Upper lobe of left lung (tissue), 6 donors: ENCODE results near the gene CT45A3. TPM values are rescaled to one million over a fixed set of nuclear protein-coding genes. Genes with fewer than 3 reads are reported as not detected.
"Not testable (repeated sequence)": the region's sequence is repeated elsewhere in the genome, so short reads cannot be mapped to it uniquely, and the experiment has no call there.

Source experiments
- ATAC-seq, 2 donors: fragments of 200-7000 bp; cut with Tn5 transposase; one replicate each; pipeline ENCODE4 v1.9.1; 2022; ENCODE audit warnings: mild to moderate bottlenecking in 2 of 2, moderate library complexity in 2 of 2; ENCODE audit not compliant: low FRiP score in 2 of 2
- DNase-seq, 2 donors: peaks; one replicate each; pipeline ENCODE4 v3.0.0-alpha.2; 2019 to 2020
- H3K27ac ChIP-seq, 4 donors: fragments of 200-600 bp; sonication (generic); one replicate each; pipeline ENCODE4 v1.5.1; 2016 to 2019
- H3K27me3 ChIP-seq, 4 donors: fragments of 200-600 bp; sonication (generic); one replicate each; pipeline ENCODE4 v1.5.1; 2017 to 2019
- H3K36me3 ChIP-seq, 4 donors: fragments of 200-600 bp; sonication (generic); one replicate each; pipeline ENCODE4 v1.5.1; 2016 to 2019
- H3K4me1 ChIP-seq, 4 donors: fragments of 200-600 bp; sonication (generic); one replicate each; pipeline ENCODE4 v1.5.1; 2018 to 2019
- H3K4me3 ChIP-seq, 4 donors: fragments of 200-600 bp; sonication (generic); one replicate each; pipeline ENCODE4 v1.5.1; 2017 to 2019; ENCODE audit warnings: mild to moderate bottlenecking in 2 of 4, moderate library complexity in 1 of 4
- H3K9me3 ChIP-seq, 4 donors: fragments of 200-600 bp; sonication (generic); one replicate each; pipeline ENCODE4 v1.5.1; 2018 to 2019
- EP300 ChIP-seq, 4 donors: sonication (generic); formaldehyde crosslinking; IDR thresholded peaks; one replicate each; pipeline ENCODE4 v1.5.1; 2017; ENCODE audit warnings: antibody characterized with exemption in 4 of 4, control low read depth in 2 of 4
- POLR2A ChIP-seq, 4 donors: fragments of 450-650 bp; IDR thresholded peaks; one replicate each; pipeline ENCODE4 v1.5.1; 2016 to 2017; ENCODE audit warnings: antibody characterized with exemption in 4 of 4, mild to moderate bottlenecking in 2 of 4
- POLR2AphosphoS5 ChIP-seq, 2 donors: sonication (generic); formaldehyde crosslinking; IDR thresholded peaks; one replicate each; pipeline ENCODE4 v1.5.1; 2017; ENCODE audit warnings: antibody characterized with exemption in 2 of 2
- WGBS, 2 donors: methylation state at CpG; one replicate each; pipeline ENCODE4 v1.1.5; 2017 to 2018; 5-methylcytosine and 5-hydroxymethylcytosine counted together
- total RNA-seq, 6 donors: library from RNA; depleted of rRNA in 4 of 6; stranded (reverse); fragments of >200 nt in 4 of 6; gene quantifications; one replicate each; pipeline versions ENCODE4 v1.1.0 to v1.2.1, GENCODE V29; 2016 to 2021
- TF ChIP-seq, protein P1 (sequence below), 6 experiments: fragments of 450-650 bp in 4 of 6; fragments of 200-600 bp in 2 of 6; sonication (generic) in 2 of 6; IDR thresholded peaks; one replicate each; pipeline ENCODE4 v1.5.1; 2016 to 2019; ENCODE audit warnings: antibody characterized with exemption in 6 of 6
- donor health status: DM: no; HTN: no; CAD: no; lungs with moderate emphysema.
- donor health status: DM: no; HTN: yes; CAD: no; lungs with severe emphysema.

The CT45A3 gene, protein sequence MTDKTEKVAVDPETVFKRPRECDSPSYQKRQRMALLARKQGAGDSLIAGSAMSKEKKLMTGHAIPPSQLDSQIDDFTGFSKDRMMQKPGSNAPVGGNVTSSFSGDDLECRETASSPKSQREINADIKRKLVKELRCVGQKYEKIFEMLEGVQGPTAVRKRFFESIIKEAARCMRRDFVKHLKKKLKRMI
- total RNA-seq, result not detected

DNA sequence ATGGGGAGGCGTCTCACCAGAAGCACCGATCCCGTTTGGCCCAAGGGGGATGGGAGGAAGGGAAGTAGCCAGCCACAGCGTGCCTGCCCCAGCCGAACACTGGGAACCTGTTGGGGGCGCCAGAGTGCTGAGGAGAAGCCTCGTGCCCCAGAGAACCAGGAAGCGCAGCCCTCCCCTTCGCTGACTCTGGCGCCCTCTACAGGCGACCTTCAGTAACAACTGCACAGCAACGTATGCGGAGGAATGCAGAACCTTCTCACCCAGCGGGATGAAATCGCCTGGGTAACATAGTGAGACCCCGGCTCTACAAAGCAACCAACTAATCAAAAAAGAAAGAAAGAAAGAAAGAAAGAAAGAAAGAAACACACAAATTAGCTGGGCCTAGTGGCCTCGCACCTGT, at the start of gene CT45A3:
Gene CT45A3 (minus strand): TSS at position 101 of the 400 bp plus-strand sequence. CDS start 3,747 bp downstream, outside the sequence.
- no CpG with 5 or more reads among the region's 17 CpGs for WGBS, 2 donors
- H3K4me3 ChIP-seq, ATAC-seq, H3K9me3 ChIP-seq, DNase-seq, H3K27ac ChIP-seq, H3K4me1 ChIP-seq, H3K27me3 ChIP-seq, H3K36me3 ChIP-seq: not testable (repeated sequence)

DNA sequence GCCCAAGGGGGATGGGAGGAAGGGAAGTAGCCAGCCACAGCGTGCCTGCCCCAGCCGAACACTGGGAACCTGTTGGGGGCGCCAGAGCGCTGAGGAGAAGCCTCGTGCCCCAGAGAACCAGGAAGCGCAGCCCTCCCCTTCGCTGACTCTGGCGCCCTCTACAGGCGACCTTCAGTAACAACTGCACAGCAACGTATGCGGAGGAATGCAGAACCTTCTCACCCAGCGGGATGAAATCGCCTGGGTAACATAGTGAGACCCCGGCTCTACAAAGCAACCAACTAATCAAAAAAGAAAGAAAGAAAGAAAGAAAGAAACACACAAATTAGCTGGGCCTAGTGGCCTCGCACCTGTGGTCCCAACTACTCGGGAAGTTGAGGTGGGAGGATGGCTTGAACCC, 34.7 kb upstream of the CT45A3 start, which contains the start of gene CT45A6:
Gene CT45A6 (minus strand): TSS at position 101 of the 400 bp plus-strand sequence. CDS start 3,794 bp downstream, outside the sequence.
- not testable (repeated sequence) for H3K36me3 ChIP-seq, DNase-seq, H3K27me3 ChIP-seq, H3K9me3 ChIP-seq, ATAC-seq, H3K4me1 ChIP-seq, H3K27ac ChIP-seq, H3K4me3 ChIP-seq
- no CpG with 5 or more reads among the region's 16 CpGs for WGBS, 2 donors

DNA sequence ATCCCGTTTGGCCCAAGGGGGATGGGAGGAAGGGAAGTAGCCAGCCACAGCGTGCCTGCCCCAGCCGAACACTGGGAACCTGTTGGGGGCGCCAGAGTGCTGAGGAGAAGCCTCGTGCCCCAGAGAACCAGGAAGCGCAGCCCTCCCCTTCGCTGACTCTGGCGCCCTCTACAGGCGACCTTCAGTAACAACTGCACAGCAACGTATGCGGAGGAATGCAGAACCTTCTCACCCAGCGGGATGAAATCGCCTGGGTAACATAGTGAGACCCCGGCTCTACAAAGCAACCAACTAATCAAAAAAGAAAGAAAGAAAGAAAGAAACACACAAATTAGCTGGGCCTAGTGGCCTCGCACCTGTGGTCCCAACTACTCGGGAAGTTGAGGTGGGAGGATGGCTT, 17.4 kb upstream of the CT45A3 start, which contains the start of gene CT45A5:
Gene CT45A5 (minus strand): TSS at position 101 of the 400 bp plus-strand sequence. CDS start 3,774 bp downstream, outside the sequence.
- H3K9me3 ChIP-seq, H3K36me3 ChIP-seq, H3K4me3 ChIP-seq, DNase-seq, ATAC-seq, H3K27me3 ChIP-seq, H3K4me1 ChIP-seq, H3K27ac ChIP-seq: not testable (repeated sequence)
- no CpG with 5 or more reads among the region's 16 CpGs for WGBS, 2 donors

DNA sequence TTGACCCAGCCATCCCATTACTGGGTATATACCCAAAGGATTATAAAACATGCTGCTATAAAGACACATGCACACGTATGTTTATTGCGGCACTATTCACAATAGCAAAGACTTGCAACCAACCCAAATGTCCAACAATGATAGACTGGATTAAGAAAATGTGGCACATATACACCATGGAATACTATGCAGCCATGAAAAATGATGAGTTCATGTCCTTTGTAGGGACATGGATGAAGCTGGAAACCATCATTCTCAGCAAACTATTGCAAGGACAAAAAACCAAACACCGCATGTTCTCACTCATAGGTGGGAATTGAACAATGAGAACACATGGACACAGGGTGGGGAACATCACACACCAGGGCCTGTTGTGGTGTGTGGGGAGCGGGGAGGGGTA, 23.3 kb downstream of the CT45A3 start:
- H3K9me3 ChIP-seq, result not testable (repeated sequence)
- WGBS, 2 donors, result 91 to 97% methylated on average over 3 to 4 of the region's 4 CpGs

DNA sequence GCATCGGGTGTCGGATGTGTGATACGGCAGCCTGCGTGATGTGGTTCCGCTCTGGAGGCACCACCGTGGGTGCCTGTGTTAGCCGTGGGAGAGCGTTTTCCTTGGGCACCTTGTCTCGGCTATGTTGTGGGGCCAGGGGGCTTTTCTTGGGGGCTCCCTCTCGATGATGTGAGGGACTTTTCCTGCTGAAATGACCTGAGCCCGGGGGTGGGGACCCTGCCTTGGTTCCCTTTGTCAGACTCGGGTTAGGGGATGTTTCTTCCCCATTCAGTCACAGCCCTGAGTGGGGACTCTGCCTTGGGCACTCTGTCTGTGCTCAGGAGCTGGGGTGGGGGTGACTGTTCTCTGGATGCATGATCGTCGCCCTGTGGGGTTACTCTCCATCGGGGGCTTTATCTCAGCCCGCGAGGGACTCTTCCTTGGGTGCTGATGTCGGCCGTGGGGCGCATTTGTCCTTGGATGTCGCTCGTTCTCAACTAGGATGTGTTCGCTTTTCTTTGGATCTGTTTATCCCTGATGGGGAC, 26.7 kb downstream of the CT45A3 start:
- Histone ChIP-seq H3K9me3 (no peaks in the 10 kb centered on the region), H3K4me3 (no peak overlapping the region), H3K27ac (no peak overlapping the region), H3K27me3 (no peaks in the 10 kb centered on the region), H3K4me1 (no peaks in the 10 kb centered on the region), H3K36me3 (no peaks in the 10 kb centered on the region)
- TF ChIP-seq POLR2AphosphoS5 (IDR thresholded peaks at IDR 0.05), result no peak
- no peak for TF ChIP-seq POLR2A (IDR thresholded peaks at IDR 0.05)
- TF ChIP-seq EP300 (IDR thresholded peaks at IDR 0.05), result no peak
- TF ChIP-seq, protein P1, sequence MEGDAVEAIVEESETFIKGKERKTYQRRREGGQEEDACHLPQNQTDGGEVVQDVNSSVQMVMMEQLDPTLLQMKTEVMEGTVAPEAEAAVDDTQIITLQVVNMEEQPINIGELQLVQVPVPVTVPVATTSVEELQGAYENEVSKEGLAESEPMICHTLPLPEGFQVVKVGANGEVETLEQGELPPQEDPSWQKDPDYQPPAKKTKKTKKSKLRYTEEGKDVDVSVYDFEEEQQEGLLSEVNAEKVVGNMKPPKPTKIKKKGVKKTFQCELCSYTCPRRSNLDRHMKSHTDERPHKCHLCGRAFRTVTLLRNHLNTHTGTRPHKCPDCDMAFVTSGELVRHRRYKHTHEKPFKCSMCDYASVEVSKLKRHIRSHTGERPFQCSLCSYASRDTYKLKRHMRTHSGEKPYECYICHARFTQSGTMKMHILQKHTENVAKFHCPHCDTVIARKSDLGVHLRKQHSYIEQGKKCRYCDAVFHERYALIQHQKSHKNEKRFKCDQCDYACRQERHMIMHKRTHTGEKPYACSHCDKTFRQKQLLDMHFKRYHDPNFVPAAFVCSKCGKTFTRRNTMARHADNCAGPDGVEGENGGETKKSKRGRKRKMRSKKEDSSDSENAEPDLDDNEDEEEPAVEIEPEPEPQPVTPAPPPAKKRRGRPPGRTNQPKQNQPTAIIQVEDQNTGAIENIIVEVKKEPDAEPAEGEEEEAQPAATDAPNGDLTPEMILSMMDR (IDR thresholded peaks at IDR 0.05), result no peak
- ATAC-seq, result no peak
- no peak for DNase-seq
- WGBS, 2 donors, result 87 to 92% methylated on average over 4 to 23 of the region's 23 CpGs

More for the DNA sequence above, 23.3 kb downstream of the CT45A3 start:
- not testable (repeated sequence) for H3K27ac ChIP-seq, H3K36me3 ChIP-seq, H3K4me3 ChIP-seq, H3K27me3 ChIP-seq, H3K4me1 ChIP-seq, DNase-seq, ATAC-seq

DNA sequence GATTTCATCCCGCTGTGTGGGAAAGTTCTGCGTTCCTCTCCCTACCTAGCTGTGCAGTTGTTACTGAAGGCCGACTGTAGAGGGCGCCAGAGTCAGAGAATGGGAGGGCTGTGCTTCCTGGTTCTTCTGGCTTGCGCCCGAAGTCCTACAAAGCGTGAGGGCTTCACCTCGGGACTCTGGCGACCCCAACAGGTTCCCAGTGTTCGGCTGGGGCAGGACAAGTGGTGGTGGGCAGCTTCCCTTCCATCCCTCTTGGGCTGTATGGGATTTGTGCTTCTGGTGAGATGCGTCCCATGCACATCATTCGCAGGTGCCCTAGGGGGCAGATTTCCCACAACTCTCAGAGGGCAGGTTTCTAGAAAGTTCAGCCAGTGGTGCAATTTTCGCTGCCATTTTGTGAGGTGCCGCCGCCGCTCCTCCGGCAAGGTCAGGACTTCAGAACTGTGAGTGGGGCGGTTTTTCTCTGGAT, 27.3 kb downstream of the CT45A3 start:
- no peaks in the 10 kb centered on the region for H3K9me3 ChIP-seq
- no peaks in the 10 kb centered on the region for H3K27me3 ChIP-seq
- ATAC-seq (no peak), DNase-seq (peak in 1 of 2 donors; percentile 7)
- no peak overlapping the region for H3K4me3 ChIP-seq
- no peaks in the 10 kb centered on the region for H3K36me3 ChIP-seq
- TF ChIP-seq POLR2AphosphoS5 (IDR thresholded peaks at IDR 0.05), result no peak
- TF ChIP-seq, protein P1 (IDR thresholded peaks at IDR 0.05), result peak in 1 of 6 experiments; percentile 26
- no peak for TF ChIP-seq POLR2A (IDR thresholded peaks at IDR 0.05)
- no peak for TF ChIP-seq EP300 (IDR thresholded peaks at IDR 0.05)
- H3K4me1 ChIP-seq, result no peaks in the 10 kb centered on the region
- WGBS, 2 donors, result 62% methylated on average over 18 of the region's 18 CpGs; no CpG with 5 or more reads in 1 of the 2 donors
- H3K27ac ChIP-seq, result no peak overlapping the region
